ENCODE data around the gene CAPN15. TPM values are rescaled to one million over a fixed set of nuclear protein-coding genes. Genes with fewer than 3 reads are reported as not detected.

CAPN15 gene
- total RNA-seq, 5 donors from 2014 or later (not counting 1 experiment from before 2014, with no cell fraction given): 61.7 to 89.0 (median 82.7) TPM

GRCh38 chr16:590815-591200 is 63.3 kb downstream of the CAPN15 start:
- no peaks in the 10 kb centered on the region for H3K27me3 Mint-ChIP-seq
- CTCF ChIA-PET: no interaction called here
- peaks cover 40 to 52% (median 42%) of the 10 kb centered on the region in 3 donors for H3K4me1 Mint-ChIP-seq
- Histone ChIP-seq H3K4me3 (ENCODE audit: control insufficient read depth in 1 of 2, extremely low read depth in 1 of 2, low read length in 1 of 2) (peak overlapping the region; percentile 56 to 73), H3K4me1 (ENCODE audit: control insufficient read depth in 1 of 2, extremely low read depth in 1 of 2, insufficient read depth in 2 of 2, low read length in 2 of 2) (peaks cover 8 to 50% of the 10 kb centered on the region in 2 experiments), H3K9me3 (no peaks in the 10 kb centered on the region), H3K36me3 (ENCODE audit: control insufficient read depth in 2 of 2, extremely low read depth in 1 of 2, insufficient read depth in 1 of 2, low read length in 1 of 2) (peaks cover 0 to 3% of the 10 kb centered on the region in 2 donors), H3K27me3 (replicated peaks in 1 of 2; ENCODE audit: control insufficient read depth in 2 of 2, extremely low read depth in 1 of 2, insufficient read depth in 2 of 2, low read length in 1 of 2) (peaks cover 0 to 17% of the 10 kb centered on the region in 2 experiments), H3K27ac (ENCODE audit: low read length) (no peak overlapping the region)
- peak overlapping the region; percentile 50 to 71 for H3K27ac Mint-ChIP-seq
- H3K36me3 Mint-ChIP-seq: no peaks in the 10 kb centered on the region
- DNase-seq (no peak), ATAC-seq (replicated peaks in 1 of 4) (no peak)
- POLR2A ChIA-PET: no interaction called here
- peak overlapping the region; percentile 87 to 88 (median 88) for H3K4me3 Mint-ChIP-seq
- 55% methylated on average over 10 of the region's 10 CpGs for WGBS (ENCODE audit: insufficient coverage)
- no peaks in the 10 kb centered on the region for H3K9me3 Mint-ChIP-seq

GRCh38 chr16:591231-591630 is 63.7 kb downstream of the CAPN15 start:
- no peak overlapping the region for H3K4me3 ChIP-seq (ENCODE audit: control insufficient read depth in 1 of 2, extremely low read depth in 1 of 2, low read length in 1 of 2)
- POLR2A ChIA-PET: no interaction called here
- H3K4me1 ChIP-seq (ENCODE audit: control insufficient read depth in 1 of 2, extremely low read depth in 1 of 2, insufficient read depth in 2 of 2, low read length in 2 of 2): peaks cover 8 to 50% of the 10 kb centered on the region in 2 experiments
- 78% methylated on average over 6 of the region's 8 CpGs for WGBS (ENCODE audit: insufficient coverage)
- no peaks in the 10 kb centered on the region for H3K9me3 Mint-ChIP-seq
- H3K36me3 ChIP-seq (ENCODE audit: control insufficient read depth in 2 of 2, extremely low read depth in 1 of 2, insufficient read depth in 1 of 2, low read length in 1 of 2): peaks cover 0 to 4% of the 10 kb centered on the region in 2 donors
- no peaks in the 10 kb centered on the region for H3K27me3 Mint-ChIP-seq
- peak overlapping the region; percentile 50 to 71 for H3K27ac Mint-ChIP-seq
- no peak overlapping the region for H3K27ac ChIP-seq (ENCODE audit: low read length)
- peaks cover 38 to 54% (median 45%) of the 10 kb centered on the region in 3 donors for H3K4me1 Mint-ChIP-seq
- DNase-seq (no peak), ATAC-seq (replicated peaks in 1 of 4) (no peak)
- H3K36me3 Mint-ChIP-seq: no peaks in the 10 kb centered on the region
- no peaks in the 10 kb centered on the region for H3K9me3 ChIP-seq
- H3K27me3 ChIP-seq (replicated peaks in 1 of 2; ENCODE audit: control insufficient read depth in 2 of 2, extremely low read depth in 1 of 2, insufficient read depth in 2 of 2, low read length in 1 of 2): peaks cover 0 to 13% of the 10 kb centered on the region in 2 experiments
- H3K4me3 Mint-ChIP-seq: peak overlapping the region; percentile 87 to 88 (median 88)
- CTCF ChIA-PET: no interaction called here

GRCh38 chr16:591892-592517 is 64.5 kb downstream of the CAPN15 start:
- H3K4me1 Mint-ChIP-seq: peaks cover 45 to 56% (median 46%) of the 10 kb centered on the region in 3 donors
- peaks cover 0 to 8% of the 10 kb centered on the region in 2 donors for H3K36me3 ChIP-seq (ENCODE audit: control insufficient read depth in 2 of 2, extremely low read depth in 1 of 2, insufficient read depth in 1 of 2, low read length in 1 of 2)
- 96% methylated on average over 10 of the region's 15 CpGs for WGBS (ENCODE audit: insufficient coverage)
- no peak overlapping the region for H3K27ac ChIP-seq (ENCODE audit: low read length)
- CTCF ChIA-PET: no interaction called here
- no peaks in the 10 kb centered on the region for H3K27me3 Mint-ChIP-seq
- POLR2A ChIA-PET: no interaction called here
- no peaks in the 10 kb centered on the region for H3K9me3 ChIP-seq
- H3K4me3 Mint-ChIP-seq: peak overlapping the region; percentile 31 to 88 (median 87)
- no peaks in the 10 kb centered on the region for H3K9me3 Mint-ChIP-seq
- peaks cover 8 to 44% of the 10 kb centered on the region in 2 experiments for H3K4me1 ChIP-seq (ENCODE audit: control insufficient read depth in 1 of 2, extremely low read depth in 1 of 2, insufficient read depth in 2 of 2, low read length in 2 of 2)
- DNase-seq: no peak
- peaks cover 6% of the 10 kb centered on the region for H3K36me3 Mint-ChIP-seq
- H3K4me3 ChIP-seq (ENCODE audit: control insufficient read depth in 1 of 2, extremely low read depth in 1 of 2, low read length in 1 of 2): no peak overlapping the region
- peaks cover 0 to 5% of the 10 kb centered on the region in 2 experiments for H3K27me3 ChIP-seq (replicated peaks in 1 of 2; ENCODE audit: control insufficient read depth in 2 of 2, extremely low read depth in 1 of 2, insufficient read depth in 2 of 2, low read length in 1 of 2)
- no peak for ATAC-seq (replicated peaks in 1 of 4)
- no peak overlapping the region for H3K27ac Mint-ChIP-seq

GRCh38 chr16:592518-593306 is 65.2 kb downstream of the CAPN15 start:
- ChIA-PET POLR2A (no interaction called here), CTCF (no interaction called here)
- ATAC-seq (replicated peaks in 1 of 4) (no peak), DNase-seq (no peak)
- H3K9me3 Mint-ChIP-seq: no peaks in the 10 kb centered on the region
- 85% methylated on average over 20 of the region's 24 CpGs for WGBS (ENCODE audit: insufficient coverage)
- H3K27me3 Mint-ChIP-seq: no peaks in the 10 kb centered on the region
- Histone ChIP-seq H3K4me3 (ENCODE audit: control insufficient read depth in 1 of 2, extremely low read depth in 1 of 2, low read length in 1 of 2) (no peak overlapping the region), H3K27ac (ENCODE audit: low read length) (no peak overlapping the region), H3K4me1 (ENCODE audit: control insufficient read depth in 1 of 2, extremely low read depth in 1 of 2, insufficient read depth in 2 of 2, low read length in 2 of 2) (peaks cover 8 to 37% of the 10 kb centered on the region in 2 experiments), H3K27me3 (replicated peaks in 1 of 2; ENCODE audit: control insufficient read depth in 2 of 2, extremely low read depth in 1 of 2, insufficient read depth in 2 of 2, low read length in 1 of 2) (peaks cover 0 to 2% of the 10 kb centered on the region in 2 experiments), H3K36me3 (ENCODE audit: control insufficient read depth in 2 of 2, extremely low read depth in 1 of 2, insufficient read depth in 1 of 2, low read length in 1 of 2) (peaks cover 0 to 8% of the 10 kb centered on the region in 2 donors), H3K9me3 (no peaks in the 10 kb centered on the region)
- H3K27ac Mint-ChIP-seq: no peak overlapping the region
- peaks cover 7% of the 10 kb centered on the region for H3K36me3 Mint-ChIP-seq
- peaks cover 42 to 54% (median 46%) of the 10 kb centered on the region in 3 donors for H3K4me1 Mint-ChIP-seq
- H3K4me3 Mint-ChIP-seq: peak overlapping the region in 1 of 3 donors; percentile 87

- Histone ChIP-seq H3K4me3 (ENCODE audit: control insufficient read depth in 1 of 2, extremely low read depth in 1 of 2, low read length in 1 of 2) (no peak overlapping the region), H3K4me1 (ENCODE audit: control insufficient read depth in 1 of 2, extremely low read depth in 1 of 2, insufficient read depth in 2 of 2, low read length in 2 of 2) (peaks cover 3 to 30% of the 10 kb centered on the region in 2 experiments), H3K27ac (ENCODE audit: low read length) (no peak overlapping the region), H3K36me3 (ENCODE audit: control insufficient read depth in 2 of 2, extremely low read depth in 1 of 2, insufficient read depth in 1 of 2, low read length in 1 of 2) (peaks cover 0 to 8% of the 10 kb centered on the region in 2 donors), H3K9me3 (no peaks in the 10 kb centered on the region), H3K27me3 (replicated peaks in 1 of 2; ENCODE audit: control insufficient read depth in 2 of 2, extremely low read depth in 1 of 2, insufficient read depth in 2 of 2, low read length in 1 of 2) (peaks cover 0 to 2% of the 10 kb centered on the region in 2 experiments)
- no peaks in the 10 kb centered on the region for H3K9me3 Mint-ChIP-seq
- H3K4me3 Mint-ChIP-seq: no peak overlapping the region
- H3K4me1 Mint-ChIP-seq: peaks cover 38 to 47% (median 41%) of the 10 kb centered on the region in 3 donors
- POLR2A ChIA-PET: no interaction called here
- ATAC-seq (replicated peaks in 1 of 4) (no peak), DNase-seq (no peak)
- H3K36me3 Mint-ChIP-seq: peaks cover 7% of the 10 kb centered on the region
- H3K27me3 Mint-ChIP-seq: no peaks in the 10 kb centered on the region
- no peak overlapping the region for H3K27ac Mint-ChIP-seq
- CTCF ChIA-PET: no interaction called here
- 90% methylated on average over 8 of the region's 9 CpGs for WGBS (ENCODE audit: insufficient coverage)
Observed at GRCh38 chr16:593406-593805, 65.9 kb downstream of the CAPN15 start.

GRCh38 chr16:593807-594206 is 66.3 kb downstream of the CAPN15 start:
- DNase-seq: no peak
- Histone ChIP-seq H3K9me3 (no peaks in the 10 kb centered on the region), H3K4me1 (ENCODE audit: control insufficient read depth in 1 of 2, extremely low read depth in 1 of 2, insufficient read depth in 2 of 2, low read length in 2 of 2) (peaks cover 3 to 26% of the 10 kb centered on the region in 2 experiments), H3K36me3 (ENCODE audit: control insufficient read depth in 2 of 2, extremely low read depth in 1 of 2, insufficient read depth in 1 of 2, low read length in 1 of 2) (peaks cover 1 to 8% of the 10 kb centered on the region in 2 donors), H3K27ac (ENCODE audit: low read length) (no peak overlapping the region), H3K27me3 (replicated peaks in 1 of 2; ENCODE audit: control insufficient read depth in 2 of 2, extremely low read depth in 1 of 2, insufficient read depth in 2 of 2, low read length in 1 of 2) (no peaks in the 10 kb centered on the region), H3K4me3 (ENCODE audit: control insufficient read depth in 1 of 2, extremely low read depth in 1 of 2, low read length in 1 of 2) (no peak overlapping the region)
- H3K27ac Mint-ChIP-seq: no peak overlapping the region
- 89% methylated on average over 14 of the region's 16 CpGs for WGBS (ENCODE audit: insufficient coverage)
- no peak overlapping the region for H3K4me3 Mint-ChIP-seq
- no peaks in the 10 kb centered on the region for H3K9me3 Mint-ChIP-seq
- no peak for ATAC-seq (replicated peaks in 1 of 4)
- ChIA-PET POLR2A (no interaction called here), CTCF (no interaction called here)
- H3K36me3 Mint-ChIP-seq: peaks cover 7% of the 10 kb centered on the region
- peaks cover 36 to 45% (median 38%) of the 10 kb centered on the region in 3 donors for H3K4me1 Mint-ChIP-seq
- no peaks in the 10 kb centered on the region for H3K27me3 Mint-ChIP-seq
